ENCODE measurements around the gene CHRNA4. TPM values are rescaled to one million over a fixed set of nuclear protein-coding genes. Genes with fewer than 3 reads are reported as not detected.

CHRNA4 gene
- polyA plus RNA-seq, 1 of the 3 experiments (the other 2 are of a cell fraction): not detected

DNA sequence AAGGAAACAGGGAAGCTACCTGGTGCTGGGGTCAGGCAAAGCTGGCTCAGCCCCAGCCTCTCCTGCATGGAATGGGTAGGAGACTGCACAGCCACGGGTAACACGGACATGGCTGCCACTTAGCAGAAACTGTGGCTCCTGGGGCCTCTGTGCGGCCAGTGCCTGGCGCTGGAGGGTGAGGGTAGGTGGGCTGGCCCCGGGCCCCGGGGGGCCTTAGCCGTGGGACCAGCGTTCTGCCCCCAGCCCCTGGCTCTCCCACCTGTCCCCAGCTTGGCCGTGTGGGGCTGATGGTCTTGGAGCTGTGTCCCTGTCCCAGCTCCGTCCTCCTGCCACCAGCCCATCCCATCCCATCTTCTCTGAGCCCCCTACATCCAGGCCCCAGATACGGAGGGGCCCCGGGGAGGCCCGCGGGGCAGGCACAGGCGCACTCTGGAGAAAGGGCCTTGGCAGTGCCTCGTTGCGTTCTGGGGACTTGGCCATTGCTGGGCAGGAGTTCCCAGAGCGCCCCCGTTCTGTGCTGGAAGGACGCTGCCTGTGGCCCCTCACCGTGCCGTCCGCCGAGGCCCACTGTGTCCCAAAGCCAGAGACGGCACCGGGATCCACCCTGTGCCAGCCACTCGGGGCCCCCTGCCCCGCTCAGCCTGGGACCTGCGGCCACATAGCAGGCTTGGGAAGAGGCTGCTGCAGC is 12.2 kb downstream of the CHRNA4 start (continued):
- TF ChIP-seq POLR2AphosphoS5 (IDR thresholded peaks at IDR 0.05; ENCODE audit: low read depth, low read length): no peak
- no peak for TF ChIP-seq TAF1 (IDR thresholded peaks at IDR 0.05; ENCODE audit: borderline replicate concordance, low read depth, low read length)
- TF ChIP-seq CHD2 (IDR thresholded peaks at IDR 0.05; ENCODE audit: low read length, partially characterized antibody): no peak
- no peak for TF ChIP-seq GABPA (IDR thresholded peaks at IDR 0.05; ENCODE audit: low read depth)
- no peak for TF ChIP-seq RCOR1 (IDR thresholded peaks at IDR 0.05; ENCODE audit: low read length)
- TF ChIP-seq FOSL2 (IDR thresholded peaks at IDR 0.05; ENCODE audit: borderline replicate concordance, low read depth): no peak

DNA sequence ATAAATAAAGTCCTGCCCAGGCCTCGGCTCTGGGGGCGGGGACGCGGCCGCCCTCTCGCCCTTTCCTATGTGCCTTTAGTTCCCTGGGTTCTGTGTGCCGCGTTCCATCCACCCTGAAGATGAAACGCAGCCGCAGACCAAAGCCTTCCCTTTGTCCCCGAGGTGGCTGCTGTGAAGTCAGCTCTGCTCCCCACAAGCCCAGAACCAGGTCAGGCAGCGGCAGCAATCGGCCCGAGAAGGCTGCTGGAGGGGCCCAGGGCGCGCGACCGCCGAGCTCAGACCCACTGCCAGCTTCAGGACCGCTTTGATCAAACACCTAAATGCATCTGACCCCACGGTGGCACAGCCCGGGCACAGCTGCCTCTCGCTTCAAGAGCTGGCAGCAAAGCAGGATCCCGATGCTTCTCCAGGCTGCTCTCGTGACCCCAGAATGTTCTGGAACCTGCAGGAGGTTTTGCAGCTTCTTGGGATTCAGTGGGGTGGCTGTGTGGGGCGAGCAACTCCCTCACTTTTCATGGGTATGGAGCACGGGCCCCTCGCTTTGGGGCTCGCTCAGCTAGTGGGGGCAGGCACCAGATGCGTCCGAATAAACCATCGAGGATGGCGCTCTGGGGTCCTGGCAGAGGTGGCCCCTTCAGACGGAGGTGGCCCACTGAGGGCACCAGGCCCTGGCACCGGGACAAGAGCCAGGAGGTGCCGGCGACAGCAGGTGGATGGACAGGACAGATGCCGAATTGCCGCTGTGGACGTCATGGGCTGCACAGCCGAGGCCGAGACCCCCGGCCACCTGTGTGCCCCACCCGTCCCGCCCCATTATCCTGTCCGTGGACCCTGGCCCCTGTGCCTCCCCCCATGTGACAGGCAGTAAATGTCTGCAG is 13.0 kb downstream of the CHRNA4 start:
- 75% methylated on average over 23 of the region's 46 CpGs for WGBS (ENCODE audit: low lambda C conversion rate)
- no peak overlapping the region for H3K9ac ChIP-seq
- H3K4me3 ChIP-seq (ENCODE audit: low read depth in 2 of 2, low read length in 1 of 2): no peak overlapping the region
- H3K4me1 ChIP-seq (ENCODE audit: control insufficient read depth in 1 of 2, insufficient read depth in 2 of 2, low read depth in 1 of 2, low read length in 1 of 2): peaks cover 0 to 14% of the 10 kb centered on the region in 2 experiments; a peak in 1 of 4 replicates
- H3K9me2 ChIP-seq: no peaks in the 10 kb centered on the region
- H3K4me2 ChIP-seq: no peak overlapping the region
- H3K79me2 ChIP-seq (ENCODE audit: insufficient read depth): no peaks in the 10 kb centered on the region
- POLR2A ChIA-PET: no interaction called here
- no peak for DNase-seq
- CTCF ChIA-PET: interaction anchor here (2.4 to 5.1 kb wide), 2 partner anchors 34 to 39 kb away, joined by 12 to 33 read pairs; no protein-coding TSS in a partner anchor
- TF ChIP-seq, protein P1, sequence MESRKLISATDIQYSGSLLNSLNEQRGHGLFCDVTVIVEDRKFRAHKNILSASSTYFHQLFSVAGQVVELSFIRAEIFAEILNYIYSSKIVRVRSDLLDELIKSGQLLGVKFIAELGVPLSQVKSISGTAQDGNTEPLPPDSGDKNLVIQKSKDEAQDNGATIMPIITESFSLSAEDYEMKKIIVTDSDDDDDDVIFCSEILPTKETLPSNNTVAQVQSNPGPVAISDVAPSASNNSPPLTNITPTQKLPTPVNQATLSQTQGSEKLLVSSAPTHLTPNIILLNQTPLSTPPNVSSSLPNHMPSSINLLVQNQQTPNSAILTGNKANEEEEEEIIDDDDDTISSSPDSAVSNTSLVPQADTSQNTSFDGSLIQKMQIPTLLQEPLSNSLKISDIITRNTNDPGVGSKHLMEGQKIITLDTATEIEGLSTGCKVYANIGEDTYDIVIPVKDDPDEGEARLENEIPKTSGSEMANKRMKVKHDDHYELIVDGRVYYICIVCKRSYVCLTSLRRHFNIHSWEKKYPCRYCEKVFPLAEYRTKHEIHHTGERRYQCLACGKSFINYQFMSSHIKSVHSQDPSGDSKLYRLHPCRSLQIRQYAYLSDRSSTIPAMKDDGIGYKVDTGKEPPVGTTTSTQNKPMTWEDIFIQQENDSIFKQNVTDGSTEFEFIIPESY (IDR thresholded peaks at IDR 0.05; ENCODE audit: borderline replicate concordance, low read depth): no peak
- TF ChIP-seq NRF1 (IDR thresholded peaks at IDR 0.05; ENCODE audit: low read depth, low read length): no peak
- H3K27ac ChIP-seq (ENCODE audit: low read depth in 2 of 2, low read length in 1 of 2): no peak overlapping the region
- H3F3A ChIP-seq (replicated peaks; ENCODE audit: insufficient read depth): no peaks in the 10 kb centered on the region
- H3K36me3 ChIP-seq (replicated peaks in 1 of 2; ENCODE audit: control insufficient read depth in 1 of 2, insufficient read depth in 2 of 2, low read length in 1 of 2): no peaks in the 10 kb centered on the region
- H4K20me1 ChIP-seq (ENCODE audit: insufficient read depth): no peaks in the 10 kb centered on the region
- H2AFZ ChIP-seq (ENCODE audit: low read depth): no peak overlapping the region
- no peaks in the 10 kb centered on the region for H3K27me3 ChIP-seq (ENCODE audit: insufficient read depth)
- H3K9me3 ChIP-seq: no peaks in the 10 kb centered on the region

DNA sequence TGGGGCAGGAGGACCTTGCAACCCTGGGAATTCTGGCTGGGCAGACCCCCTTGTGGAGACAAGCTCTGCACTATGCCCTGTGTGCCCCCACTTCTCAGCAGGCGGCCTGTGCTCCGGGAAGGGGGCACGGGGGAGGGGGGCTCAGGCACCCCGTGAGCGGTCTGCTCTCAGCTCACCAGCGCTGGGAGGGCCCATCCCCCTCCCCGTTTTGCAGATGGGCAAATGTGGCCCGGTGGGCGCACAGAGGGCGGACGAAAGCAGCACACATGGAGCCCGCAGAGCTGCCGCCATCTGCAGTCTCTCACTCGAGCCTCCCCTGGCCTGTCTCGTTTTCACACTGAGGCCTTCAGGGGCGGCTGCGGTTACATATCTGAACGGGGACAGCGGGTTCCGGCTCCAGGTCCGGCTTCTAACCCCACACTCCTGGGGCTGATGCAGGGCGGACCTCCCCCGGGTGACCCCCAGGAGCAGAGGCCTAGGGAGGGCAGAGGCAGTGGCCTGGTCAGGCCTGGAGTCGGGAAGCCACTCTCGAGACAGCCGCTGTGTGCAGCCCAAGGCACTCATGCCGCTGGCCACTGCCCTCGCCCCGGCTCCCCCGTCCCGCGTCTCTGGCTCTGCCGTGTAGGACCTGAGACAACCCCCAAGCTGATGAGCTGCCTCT is 13.9 kb downstream of the CHRNA4 start:
- Histone ChIP-seq H3K27me3 (ENCODE audit: insufficient read depth) (no peaks in the 10 kb centered on the region), H3K9me2 (no peaks in the 10 kb centered on the region), H3K36me3 (replicated peaks in 1 of 2; ENCODE audit: control insufficient read depth in 1 of 2, insufficient read depth in 2 of 2, low read length in 1 of 2) (no peaks in the 10 kb centered on the region), H3K4me3 (ENCODE audit: low read depth in 2 of 2, low read length in 1 of 2) (no peak overlapping the region), H3K27ac (ENCODE audit: low read depth in 2 of 2, low read length in 1 of 2) (no peak overlapping the region), H3K4me1 (ENCODE audit: control insufficient read depth in 1 of 2, insufficient read depth in 2 of 2, low read depth in 1 of 2, low read length in 1 of 2) (peaks cover 0 to 14% of the 10 kb centered on the region in 2 experiments; a peak in 1 of 4 replicates), H3K9ac (no peak overlapping the region), H3K79me2 (ENCODE audit: insufficient read depth) (no peaks in the 10 kb centered on the region), H4K20me1 (ENCODE audit: insufficient read depth) (no peaks in the 10 kb centered on the region), H3F3A (replicated peaks; ENCODE audit: insufficient read depth) (no peaks in the 10 kb centered on the region), H3K4me2 (no peak overlapping the region), H3K9me3 (no peaks in the 10 kb centered on the region), H2AFZ (ENCODE audit: low read depth) (no peak overlapping the region)
- no peak for DNase-seq
- POLR2A ChIA-PET: no interaction called here
- 56% methylated on average over 5 of the region's 33 CpGs for WGBS (ENCODE audit: low lambda C conversion rate)
- CTCF ChIA-PET: interaction anchor here (2.4 to 5.1 kb wide), 2 partner anchors 35 to 38 kb away, joined by 12 to 33 read pairs; no protein-coding TSS in a partner anchor
- TF ChIP-seq FOSL2 (IDR thresholded peaks at IDR 0.05; ENCODE audit: borderline replicate concordance, low read depth) (no peak), NRF1 (IDR thresholded peaks at IDR 0.05; ENCODE audit: low read depth, low read length) (no peak), SMC3 (IDR thresholded peaks at IDR 0.05; ENCODE audit: low read depth, low read length) (no peak), FOXJ3 (CRISPR knock-in tag; IDR thresholded peaks at IDR 0.05) (no peak), EP300 (IDR thresholded peaks at IDR 0.05; ENCODE audit: borderline replicate concordance in 1 of 2, low read depth in 1 of 2, low read length in 1 of 2) (no peak), NFIC (IDR thresholded peaks at IDR 0.05; ENCODE audit: borderline replicate concordance) (no peak), FOXM1 (IDR thresholded peaks at IDR 0.05; ENCODE audit: low read depth) (no peak), YY1 (IDR thresholded peaks at IDR 0.05; ENCODE audit: low read depth) (no peak), RCOR1 (IDR thresholded peaks at IDR 0.05; ENCODE audit: low read length) (no peak)
- TF ChIP-seq, protein P2, sequence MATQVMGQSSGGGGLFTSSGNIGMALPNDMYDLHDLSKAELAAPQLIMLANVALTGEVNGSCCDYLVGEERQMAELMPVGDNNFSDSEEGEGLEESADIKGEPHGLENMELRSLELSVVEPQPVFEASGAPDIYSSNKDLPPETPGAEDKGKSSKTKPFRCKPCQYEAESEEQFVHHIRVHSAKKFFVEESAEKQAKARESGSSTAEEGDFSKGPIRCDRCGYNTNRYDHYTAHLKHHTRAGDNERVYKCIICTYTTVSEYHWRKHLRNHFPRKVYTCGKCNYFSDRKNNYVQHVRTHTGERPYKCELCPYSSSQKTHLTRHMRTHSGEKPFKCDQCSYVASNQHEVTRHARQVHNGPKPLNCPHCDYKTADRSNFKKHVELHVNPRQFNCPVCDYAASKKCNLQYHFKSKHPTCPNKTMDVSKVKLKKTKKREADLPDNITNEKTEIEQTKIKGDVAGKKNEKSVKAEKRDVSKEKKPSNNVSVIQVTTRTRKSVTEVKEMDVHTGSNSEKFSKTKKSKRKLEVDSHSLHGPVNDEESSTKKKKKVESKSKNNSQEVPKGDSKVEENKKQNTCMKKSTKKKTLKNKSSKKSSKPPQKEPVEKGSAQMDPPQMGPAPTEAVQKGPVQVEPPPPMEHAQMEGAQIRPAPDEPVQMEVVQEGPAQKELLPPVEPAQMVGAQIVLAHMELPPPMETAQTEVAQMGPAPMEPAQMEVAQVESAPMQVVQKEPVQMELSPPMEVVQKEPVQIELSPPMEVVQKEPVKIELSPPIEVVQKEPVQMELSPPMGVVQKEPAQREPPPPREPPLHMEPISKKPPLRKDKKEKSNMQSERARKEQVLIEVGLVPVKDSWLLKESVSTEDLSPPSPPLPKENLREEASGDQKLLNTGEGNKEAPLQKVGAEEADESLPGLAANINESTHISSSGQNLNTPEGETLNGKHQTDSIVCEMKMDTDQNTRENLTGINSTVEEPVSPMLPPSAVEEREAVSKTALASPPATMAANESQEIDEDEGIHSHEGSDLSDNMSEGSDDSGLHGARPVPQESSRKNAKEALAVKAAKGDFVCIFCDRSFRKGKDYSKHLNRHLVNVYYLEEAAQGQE (IDR thresholded peaks at IDR 0.05; ENCODE audit: low read depth, low read length): no peak

All from SK-N-SH (cell line).